Glomerular visceral epithelial cell (primary cell): ENCODE results near the gene ATP5IF1.

Experiments
- DNase-seq: peaks from one replicate; pipeline ENCODE4 v3.0.0-alpha.2; 2016; ENCODE audit errors: extremely low spot score

Gene ATP5IF1

DNA sequence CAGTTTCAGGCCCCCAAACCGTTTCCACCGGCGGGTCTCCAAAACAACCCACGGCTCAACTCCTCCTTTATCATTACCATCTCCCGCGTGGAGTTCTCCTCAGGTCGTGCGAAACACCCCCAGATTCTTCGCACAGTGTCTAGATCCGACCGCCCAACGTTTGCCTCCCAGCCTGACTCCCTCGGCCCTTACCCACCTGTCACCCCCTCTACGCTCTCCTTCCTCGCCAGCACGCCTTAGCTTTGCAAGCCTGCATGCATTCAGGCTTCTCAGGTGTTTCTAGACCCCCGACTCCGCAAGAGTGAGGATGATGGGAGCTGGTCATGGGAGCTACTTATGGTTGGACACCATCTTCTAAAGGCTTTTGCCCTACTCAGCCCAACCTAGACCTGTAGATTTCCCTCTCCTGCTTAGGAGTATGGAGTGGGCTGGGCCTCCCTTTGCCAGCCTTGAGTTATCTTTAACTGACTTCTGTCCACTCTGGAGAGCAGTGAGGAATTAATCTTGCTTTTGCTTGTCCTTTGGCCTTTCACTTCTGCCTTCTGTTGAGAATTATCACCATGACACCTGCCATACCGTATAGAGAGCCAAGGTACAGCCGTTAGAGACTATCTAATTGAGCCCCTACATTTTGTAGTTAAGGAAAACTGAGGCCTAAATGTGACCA lies 865 bp downstream of the ATP5IF1 start:
- DNase-seq: no peak

DNA sequence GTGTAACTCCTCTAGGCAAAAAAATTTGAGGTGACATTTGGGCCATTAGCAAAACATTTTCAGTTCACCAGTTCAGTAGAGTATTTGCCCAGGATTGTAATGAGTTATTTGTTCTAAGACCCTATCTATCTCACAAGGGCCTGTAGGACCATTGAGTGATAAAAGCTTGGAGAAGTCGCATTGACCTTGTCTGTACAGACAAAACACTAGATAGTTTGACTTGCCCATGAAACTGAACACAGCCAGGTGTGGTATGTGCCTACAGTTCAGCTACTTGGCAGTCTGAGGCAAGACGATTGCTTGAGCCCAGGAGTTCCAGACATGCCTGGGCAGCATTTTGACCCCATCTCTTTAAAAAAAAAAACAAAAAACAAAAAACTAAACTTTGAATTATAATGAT lies 3.1 kb downstream of the ATP5IF1 start:
- no peak for DNase-seq

DNA sequence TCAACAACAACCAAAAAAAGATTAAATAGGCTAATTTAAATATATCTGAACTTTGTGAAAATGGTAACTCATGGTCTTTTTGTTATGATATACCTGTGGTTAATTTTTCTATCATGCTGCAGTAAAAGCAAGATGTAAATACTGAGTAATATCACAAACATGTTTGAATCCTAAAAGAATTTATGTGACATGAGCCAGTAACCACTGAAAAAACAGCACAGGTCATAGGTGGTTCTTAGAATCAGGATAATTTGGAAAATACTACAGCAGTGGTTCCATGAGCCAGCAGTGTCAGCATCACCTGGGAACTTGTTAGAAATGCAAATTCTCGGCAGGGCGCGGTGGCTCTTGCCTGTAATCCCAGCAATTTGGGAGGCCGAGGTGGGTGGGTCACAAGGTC lies 4.1 kb downstream of the ATP5IF1 start:
- no peak for DNase-seq

DNA sequence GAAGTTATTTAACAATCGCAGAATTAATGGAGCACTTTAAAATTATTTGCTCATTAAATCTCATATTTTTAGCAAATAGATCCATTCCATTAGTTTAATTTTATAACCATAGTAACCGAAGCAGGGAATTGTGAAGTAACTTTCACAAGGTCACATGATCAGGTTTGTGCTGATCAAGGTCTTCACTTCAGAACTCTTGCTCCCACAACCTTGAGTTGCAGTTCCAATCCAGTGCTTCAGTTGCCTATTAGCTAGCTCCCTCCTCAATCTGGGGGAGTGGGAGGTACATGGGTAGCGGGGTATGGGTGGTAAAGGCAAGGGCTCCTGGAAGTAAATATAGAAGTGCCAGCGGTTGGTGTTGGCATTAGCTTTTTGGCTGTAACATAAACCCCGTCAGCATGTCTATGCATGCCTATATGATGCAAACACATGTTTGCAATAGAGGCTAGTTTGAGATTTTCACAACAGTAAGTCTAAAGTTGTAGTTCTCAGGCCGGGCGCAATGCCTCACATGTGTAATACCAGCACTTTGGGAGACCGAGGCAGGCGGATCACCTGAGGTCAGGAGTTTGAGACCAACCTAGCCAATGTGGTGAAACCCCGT lies 5.8 kb downstream of the ATP5IF1 start:
- DNase-seq: no peak

DNA sequence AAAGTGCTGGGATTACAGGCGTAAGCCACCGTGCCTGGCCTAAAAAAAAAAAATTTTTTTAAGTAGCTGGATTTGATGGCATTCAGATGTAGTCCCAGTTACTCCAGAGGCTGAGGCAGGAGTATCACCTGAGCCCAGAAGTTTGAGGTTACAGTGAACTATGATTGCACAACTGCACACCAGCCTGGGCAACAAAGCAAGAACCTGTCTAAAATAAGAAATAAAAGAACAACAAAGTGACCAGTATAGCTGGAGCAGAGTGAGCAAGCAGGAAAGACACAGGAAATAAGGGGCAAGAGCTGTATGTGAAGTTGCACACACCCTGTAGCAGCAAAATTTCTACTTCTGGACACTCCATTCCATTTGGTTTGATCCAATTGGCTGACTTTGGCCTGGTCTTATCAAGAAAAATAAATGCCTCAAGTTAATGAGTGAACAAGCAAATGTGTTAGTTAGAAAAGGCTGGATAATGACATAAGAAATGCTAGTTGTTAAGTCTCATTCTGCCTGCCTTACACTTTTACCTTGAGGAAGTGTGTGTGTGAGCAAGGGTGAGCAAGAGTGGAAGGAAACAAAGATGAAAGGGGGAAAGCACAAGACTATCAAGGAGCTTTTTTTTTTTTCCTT lies 7.9 kb downstream of the ATP5IF1 start:
- no peak for DNase-seq

DNA sequence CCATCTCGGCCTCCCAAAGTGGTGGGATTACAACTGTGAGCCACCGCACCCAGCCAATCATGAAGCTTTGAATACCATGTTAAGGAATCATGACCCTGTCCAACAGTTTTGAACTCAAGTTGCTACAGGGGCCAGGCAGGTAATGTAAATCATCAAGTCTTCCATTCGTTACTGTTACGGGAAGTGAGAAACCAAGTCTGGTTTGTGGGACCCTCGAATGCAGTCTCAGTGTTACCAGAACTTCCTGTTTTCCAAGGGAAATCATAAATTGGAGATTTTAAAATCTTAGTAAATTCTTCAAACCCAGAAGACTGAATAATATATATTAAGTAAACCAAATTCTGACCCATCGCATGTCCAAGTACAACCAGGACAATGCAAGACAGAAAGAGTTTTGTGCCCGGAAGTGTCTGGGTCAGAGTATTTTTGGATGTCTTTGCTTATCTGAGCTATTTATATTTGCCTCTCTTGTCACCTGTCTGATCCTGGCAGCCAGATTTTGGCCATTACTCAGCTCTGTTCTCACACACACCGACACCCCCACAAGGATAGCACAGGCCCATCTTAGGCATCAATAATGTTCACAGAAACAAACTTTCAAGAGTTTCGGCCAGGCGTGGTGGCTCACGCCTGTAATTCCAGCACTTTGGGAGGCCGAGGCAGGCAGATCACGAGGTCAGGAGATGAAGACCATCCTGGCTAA lies 8.8 kb downstream of the ATP5IF1 start:
- DNase-seq: no peak

DNA sequence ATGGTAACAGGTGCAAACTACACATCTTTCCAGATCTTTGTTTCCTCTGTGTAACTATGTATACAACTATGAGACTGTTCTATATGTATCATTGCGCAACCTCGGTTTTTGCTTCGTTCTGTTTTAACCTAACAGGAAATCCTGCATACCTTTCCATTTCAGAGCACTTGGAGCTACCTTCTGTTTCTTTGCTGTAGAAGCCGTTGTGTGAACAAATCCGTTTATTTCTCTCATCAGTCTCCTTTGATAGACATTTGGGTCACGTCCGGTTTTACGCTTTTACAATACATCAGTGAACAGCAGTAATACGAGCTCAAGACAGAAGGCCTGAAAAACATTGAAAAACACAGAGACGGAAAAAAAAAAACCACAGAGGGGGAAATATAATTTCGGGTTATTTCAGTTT lies 10.5 kb downstream of the ATP5IF1 start:
- peak; percentile 68 for DNase-seq

DNA sequence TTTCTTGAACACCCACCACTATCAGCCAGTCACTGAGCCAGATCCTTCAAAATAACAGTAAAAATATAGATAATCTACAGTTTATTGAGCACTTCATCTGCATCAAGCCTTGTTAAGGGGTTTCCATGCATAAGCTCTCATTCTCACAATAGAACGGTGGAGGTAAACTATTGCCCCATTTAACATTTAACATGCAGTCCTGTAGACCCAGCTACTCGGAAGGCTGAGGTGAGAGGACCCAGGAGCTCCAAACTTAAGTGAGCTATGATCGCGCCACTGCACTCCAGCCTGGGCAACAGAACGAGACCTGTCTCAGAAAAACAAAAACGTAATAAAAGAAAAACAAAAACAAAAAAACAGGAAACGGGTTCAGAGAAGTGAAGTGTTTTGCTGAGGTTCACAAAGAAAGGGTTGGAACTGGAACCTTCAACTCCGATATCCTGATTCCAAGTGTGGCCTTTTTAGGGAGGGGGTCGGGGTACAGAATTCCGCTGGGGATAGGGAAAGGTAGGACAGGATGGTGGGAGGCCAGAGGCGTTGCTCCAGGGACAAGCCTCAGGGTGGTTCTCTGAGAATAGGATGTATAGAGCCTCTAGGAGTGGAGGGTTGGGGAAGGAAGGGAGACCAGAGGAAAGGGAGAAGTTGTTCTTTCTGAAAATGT lies 11.8 kb downstream of the ATP5IF1 start:
- no peak for DNase-seq

DNA sequence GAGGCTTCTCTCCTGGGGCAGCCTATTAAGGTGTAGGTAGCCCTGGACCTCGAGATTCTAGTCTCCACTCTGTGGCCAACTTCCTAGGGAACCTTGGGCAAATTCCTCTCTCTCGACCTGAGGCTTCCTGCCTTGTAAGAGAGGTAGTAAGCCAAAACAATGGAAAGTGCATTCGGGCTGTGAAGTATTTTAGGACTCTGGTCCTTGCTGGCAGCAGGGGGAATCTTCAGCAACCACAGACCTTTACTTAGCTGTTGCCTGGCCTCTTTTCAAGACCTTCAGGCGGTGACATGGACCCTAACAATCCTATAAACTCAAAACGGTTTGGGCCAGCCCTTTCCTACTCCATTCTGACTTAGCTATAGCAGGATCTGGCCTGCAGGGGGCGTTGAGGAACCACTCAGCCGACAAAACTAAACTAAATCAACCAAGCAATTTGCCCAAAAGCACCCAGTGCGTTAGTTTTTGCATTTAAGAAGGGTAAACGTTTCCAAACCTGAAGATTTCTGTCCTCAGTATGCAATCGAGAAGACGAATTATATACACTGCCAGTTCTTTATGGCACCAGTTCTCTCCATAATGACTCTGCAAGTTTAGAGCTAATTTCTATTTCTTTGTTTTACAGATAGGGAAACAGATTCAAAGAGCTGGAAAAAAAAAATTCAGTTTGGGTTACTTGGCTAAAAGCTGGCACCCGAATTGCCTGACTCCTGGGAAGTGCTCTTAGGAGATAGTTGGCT lies 12.5 kb downstream of the ATP5IF1 start:
- DNase-seq: peak; percentile 82

DNA sequence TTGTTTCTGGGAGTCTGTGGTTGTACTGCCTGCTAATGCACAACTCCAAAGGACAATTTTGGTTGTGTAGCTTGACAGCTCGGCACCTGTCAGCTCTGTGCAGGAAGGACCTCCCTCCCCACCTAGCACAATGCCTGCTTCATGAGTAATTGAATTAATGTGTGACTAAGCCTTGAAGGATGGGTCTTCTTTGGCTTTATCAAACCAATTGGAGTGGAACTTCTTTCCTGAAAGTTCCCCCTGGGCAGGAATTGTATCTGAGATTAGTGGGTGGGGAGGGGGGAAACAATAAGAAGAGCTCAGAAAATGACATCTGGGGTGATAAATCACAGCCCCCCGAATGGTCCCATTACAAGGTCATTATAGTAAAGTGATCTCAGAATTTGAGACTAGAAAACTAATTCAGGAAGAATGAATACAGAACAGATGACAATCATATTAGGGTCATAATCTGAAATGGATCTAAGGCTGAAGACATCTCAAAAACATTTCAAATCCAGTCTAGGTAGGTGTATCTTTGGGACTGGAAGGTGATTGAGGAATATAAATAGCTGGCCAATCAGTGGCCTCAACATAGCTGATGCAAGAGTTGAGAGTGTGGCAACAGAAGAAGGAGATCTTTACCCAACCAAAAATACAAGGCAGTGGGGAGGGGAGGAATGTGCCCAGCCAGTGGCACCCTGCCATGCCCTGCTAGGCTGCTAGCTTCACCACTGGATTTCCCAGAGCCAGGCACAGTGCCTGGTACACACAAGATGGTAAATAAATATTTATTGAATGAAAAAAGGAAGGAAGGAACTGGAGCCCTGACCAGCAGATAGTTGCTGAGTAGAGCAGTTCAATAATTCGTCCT lies 13.3 kb downstream of the ATP5IF1 start:
- peak; percentile 79 for DNase-seq

DNA sequence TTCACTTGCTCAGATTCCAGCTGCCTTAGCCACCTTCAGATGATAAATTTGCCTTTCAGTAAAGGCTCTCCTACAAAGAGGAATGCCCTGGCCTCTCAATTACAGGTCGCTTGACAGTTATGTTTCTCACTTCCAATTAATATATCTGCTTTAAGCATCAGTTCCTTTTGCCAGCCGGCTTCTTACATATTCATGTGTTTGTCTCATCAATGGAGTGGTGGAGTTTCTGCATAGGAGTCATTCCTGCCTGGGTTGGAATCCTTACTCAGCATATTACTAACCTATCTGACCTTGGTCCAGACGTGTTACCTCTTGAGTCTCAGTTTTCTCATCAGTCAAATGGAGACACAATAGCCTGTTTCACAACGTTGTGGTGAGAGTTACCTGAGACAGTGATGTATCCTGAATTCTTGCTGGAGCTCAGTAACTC lies 14.0 kb downstream of the ATP5IF1 start:
- DNase-seq: no peak

DNA sequence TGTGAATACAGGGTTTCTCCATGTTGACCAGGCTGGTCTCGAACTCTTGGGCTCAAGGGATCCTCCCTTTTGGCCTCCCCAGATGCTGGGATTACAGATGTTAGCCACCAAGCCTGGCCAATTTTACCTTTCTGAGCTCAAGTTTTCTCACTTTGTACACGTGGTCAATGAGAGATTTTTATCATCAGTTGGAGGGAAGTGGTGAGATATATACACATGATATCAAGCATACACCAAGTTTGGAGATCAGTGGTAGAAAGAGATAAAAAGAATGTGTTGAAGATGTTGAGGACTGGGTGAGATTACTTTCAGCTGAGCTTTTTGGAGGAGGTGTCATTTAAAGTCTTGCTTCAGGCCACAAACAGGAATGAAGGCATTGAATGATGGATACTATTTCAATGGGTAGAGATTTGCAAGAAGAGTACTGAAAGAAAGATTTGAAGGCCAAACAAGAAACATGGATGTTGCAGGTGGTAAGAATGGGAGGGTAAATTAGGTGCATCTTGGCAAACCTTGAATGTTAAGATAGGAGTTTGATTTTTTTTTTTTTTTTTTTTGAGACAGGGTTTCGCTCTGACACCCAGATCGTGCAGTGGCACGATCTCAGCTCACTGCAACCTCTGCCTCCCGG lies 20.4 kb downstream of the ATP5IF1 start:
- DNase-seq: no peak

DNA sequence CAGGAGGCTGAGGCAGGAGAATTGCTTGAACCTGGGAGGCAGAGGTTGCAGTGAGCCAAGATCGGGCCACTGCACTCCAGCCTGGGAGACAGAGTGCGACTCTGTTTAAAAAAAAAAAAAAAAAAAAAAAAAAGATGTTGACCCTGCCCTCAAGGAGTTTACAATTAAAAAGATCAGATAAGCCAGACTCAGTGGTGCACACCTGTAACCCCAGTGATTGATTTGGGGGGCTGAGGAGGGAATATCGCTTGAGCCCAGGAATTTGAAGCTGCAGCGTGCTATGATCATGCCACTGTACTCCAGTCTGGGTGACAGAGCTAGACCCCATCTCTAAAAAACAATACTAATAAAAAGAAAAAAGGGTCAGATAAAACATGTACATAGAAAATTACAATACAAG lies 21.8 kb downstream of the ATP5IF1 start:
- DNase-seq: no peak

DNA sequence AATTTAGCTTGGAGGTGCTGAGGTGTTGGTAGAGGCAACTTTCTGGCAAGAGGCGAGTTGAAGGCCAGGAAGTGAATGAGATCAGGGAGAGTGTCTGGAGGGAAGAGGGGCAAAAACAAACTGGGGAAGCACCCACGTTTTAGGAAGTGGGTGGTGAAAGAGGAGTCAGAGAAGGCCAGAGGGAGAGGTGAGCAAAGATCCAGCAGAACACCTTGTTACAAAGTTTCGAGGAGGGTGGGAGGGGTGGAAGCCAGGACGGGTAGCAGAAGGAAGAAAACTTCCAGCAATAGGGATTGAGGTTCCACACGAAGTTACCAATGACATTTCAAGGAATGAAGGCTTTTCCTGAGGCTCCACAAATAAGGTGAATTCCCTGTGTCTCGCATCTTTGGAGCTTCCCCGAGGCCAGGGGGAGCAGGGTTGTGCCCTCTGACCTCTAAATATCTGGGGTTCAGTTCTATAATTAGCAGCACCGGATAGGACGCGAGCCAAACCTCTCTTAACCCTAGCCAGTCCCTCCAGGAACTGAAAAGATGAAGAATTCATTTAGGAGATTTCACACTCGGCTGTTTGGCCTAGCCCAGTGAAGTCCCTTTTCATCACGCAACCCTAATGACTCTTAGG lies 22.8 kb downstream of the ATP5IF1 start:
- DNase-seq: no peak

DNA sequence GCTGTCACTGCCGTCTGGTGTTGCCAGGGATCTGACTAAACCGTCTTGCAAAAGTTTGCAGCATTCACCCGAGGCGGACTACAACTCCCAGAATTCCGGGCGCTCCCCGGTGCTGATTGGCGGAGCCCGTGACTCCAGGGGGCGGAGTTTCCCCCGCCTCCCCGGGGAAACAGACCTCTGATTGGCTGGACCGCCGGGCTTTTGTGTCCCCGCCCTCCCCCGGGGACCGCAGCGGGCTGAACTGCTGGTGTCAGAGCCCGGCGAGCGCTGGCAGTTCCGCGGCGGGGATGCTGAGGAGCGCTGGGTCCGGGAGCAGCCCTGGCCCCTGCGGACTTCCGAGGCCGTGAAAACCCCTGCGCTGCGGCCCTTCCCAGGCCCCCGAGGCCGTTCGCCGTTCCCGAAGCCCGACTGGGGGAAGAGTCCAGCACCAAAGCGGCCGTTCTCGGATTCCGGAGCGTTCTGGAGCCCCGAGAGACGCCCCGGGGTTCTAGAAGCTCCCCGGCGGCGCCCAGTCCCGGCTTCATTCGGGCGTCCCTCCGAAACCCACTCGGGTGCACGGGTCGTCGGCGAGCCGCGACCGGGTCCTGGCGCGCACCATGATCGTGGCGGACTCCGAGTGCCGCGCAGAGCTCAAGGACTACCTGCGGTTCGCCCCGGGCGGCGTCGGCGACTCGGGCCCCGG lies 23.5 kb downstream of the ATP5IF1 start, which contains the start of gene SESN2:
TSS of gene SESN2 (plus strand) at position 267 of the 682 bp plus-strand sequence. CDS start at position 597, 330 bp downstream.
- peak; percentile 98 for DNase-seq

DNA sequence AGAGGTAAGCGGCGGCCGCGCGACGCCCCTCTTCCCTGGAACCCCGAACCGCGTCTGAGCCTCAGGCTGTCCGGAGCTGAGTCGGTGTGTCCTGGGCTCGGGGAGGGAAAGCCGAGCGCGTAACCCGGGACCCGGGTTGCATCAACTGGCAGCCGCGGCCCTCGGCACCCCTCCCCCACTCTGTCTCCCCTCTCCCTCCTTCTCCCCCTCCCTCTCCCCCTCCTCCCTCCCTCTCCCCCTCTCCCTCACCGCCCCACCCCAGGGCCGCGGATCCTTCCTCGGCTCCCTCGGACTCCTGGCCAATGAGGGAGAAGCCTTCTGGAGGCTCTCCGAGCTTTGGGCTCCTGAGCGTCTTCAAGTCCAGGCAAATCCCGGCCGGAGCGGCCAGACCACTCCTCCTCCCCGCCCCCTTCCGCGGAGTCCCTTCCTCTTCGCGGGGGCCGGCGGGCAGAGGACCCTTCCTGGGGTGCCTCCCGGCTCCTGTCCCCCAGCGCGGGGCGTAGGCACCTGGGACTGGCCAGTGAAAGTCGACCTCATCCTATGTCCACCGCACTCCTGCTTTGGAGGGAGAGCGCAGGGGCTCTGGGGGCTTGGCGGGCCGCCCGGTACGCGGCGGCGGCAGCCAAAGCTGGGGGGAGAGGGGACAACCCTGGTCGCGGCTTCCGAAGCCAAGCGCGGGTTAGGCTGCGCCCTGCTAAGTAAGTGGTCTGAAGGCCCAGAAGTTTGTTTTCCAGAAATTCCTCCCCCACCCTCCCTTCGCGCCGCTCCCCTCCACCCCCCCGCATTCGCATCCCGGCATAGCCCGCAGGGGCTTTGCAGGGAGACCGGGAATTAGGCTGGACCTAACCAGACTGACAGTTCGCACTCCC lies 24.2 kb downstream of the ATP5IF1 start:
- DNase-seq: peak; percentile 83

DNA sequence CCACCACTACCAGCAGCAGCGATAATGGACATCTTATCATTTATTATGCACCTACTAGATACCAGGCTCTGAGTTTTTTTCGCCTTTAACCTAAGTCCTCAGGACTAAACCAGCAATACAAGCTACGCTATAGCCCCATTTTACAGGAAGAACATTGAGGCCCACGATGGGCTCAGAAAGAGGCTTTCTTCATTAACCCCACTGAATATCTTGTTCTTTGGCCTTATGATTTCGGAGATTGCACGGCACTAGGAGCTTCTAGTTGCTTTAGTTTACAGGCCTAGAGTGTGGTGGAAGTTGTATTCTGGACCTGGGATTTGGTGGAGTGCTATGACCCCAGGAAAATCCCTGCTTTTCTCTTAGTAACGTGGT lies 24.9 kb downstream of the ATP5IF1 start:
- DNase-seq: no peak

DNA sequence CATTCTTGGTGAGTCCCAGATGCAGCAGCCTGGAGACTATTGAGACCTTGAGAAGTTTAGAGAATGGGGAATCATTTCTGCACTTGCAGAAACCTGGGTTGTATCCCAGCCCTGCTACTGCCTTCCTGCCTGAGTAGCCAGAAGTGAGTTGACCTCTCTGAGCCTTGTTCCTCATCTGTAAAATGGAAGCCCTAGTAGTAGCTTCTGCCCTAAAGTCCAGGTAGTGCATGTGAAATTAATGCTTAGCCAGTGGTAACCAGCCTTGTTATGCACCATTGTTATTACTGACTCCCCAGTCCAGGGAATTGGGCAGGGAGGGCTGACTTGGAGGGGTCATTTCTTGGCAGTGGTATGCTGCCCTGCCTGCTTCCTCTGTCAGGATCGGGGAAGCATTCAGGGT lies 29.0 kb downstream of the ATP5IF1 start:
- no peak for DNase-seq
